ENCODE data around the gene CCNYL1. TPM values are rescaled to one million over a fixed set of nuclear protein-coding genes. Genes with fewer than 3 reads are reported as not detected.
"Not testable (repeated sequence)": the region's sequence is repeated elsewhere in the genome, so short reads cannot be mapped to it uniquely, and the experiment has no call there.

Gene CCNYL1
- total RNA-seq, 2 experiments from 2014 or later: 4.2 to 24.2 TPM

- H3K4me3 ChIP-seq (ENCODE audit: low read depth, low read length, poor library complexity, severe bottlenecking): no peak overlapping the region
- no peak overlapping the region for H2AFZ ChIP-seq (ENCODE audit: low read length)
- no peaks in the 10 kb centered on the region for H3K9me2 ChIP-seq (ENCODE audit: insufficient read depth, low read length)
- TF ChIP-seq EZH2phosphoT487 (IDR thresholded peaks at IDR 0.05; ENCODE audit: borderline replicate concordance, low read depth, low read length) (no peak), CTCF (conservative IDR thresholded peaks at IDR 0.05; ENCODE audit: low read length) (no peak)
- no peak for DNase-seq (ENCODE audit: low spot score)
- POLR2A ChIA-PET: interaction anchor here (0.7 to 1.1 kb wide), 4 partner anchors 9 to 653 kb away, joined by 3 to 5 read pairs (median 3); partner anchors contain the start of gene CCNYL1
- no peak overlapping the region for H3K4me2 ChIP-seq (ENCODE audit: low read length)
- CTCF ChIA-PET (ENCODE audit: unreplicated experiment): no interaction called here
- no peaks in the 10 kb centered on the region; the same call in 1 of the 2 replicates for H3K79me2 ChIP-seq (ENCODE audit: insufficient read depth, low read depth, low read length)
- H3K27ac ChIP-seq (ENCODE audit: low read depth, low read length, poor library complexity, severe bottlenecking): no peak overlapping the region
- H3K36me3 ChIP-seq (ENCODE audit: insufficient read depth, low read length): peaks cover 3% of the 10 kb centered on the region; the same call in 1 of the 2 replicates
- no peaks in the 10 kb centered on the region for H4K20me1 ChIP-seq (ENCODE audit: insufficient read depth, low read length)
- H3K4me1 ChIP-seq (ENCODE audit: insufficient read depth, low read length, poor library complexity, severe bottlenecking): peaks cover 18% of the 10 kb centered on the region
- no peaks in the 10 kb centered on the region for H3K9me3 ChIP-seq (ENCODE audit: low read length)
- intact Hi-C loops (cut with micrococcal nuclease; ENCODE audit: unreplicated experiment): no loop called here
- no TSS peak for BruUV-seq (replicated peaks)
These were observed 9.2 kb downstream of the CCNYL1 start for GRCh38 chr2:207720517-207721187.

- H3K36me3 ChIP-seq (ENCODE audit: insufficient read depth, low read length): peaks cover 6% of the 10 kb centered on the region; the same call in 1 of the 2 replicates
- no peaks in the 10 kb centered on the region for H3K9me2 ChIP-seq (ENCODE audit: insufficient read depth, low read length)
- no peaks in the 10 kb centered on the region for H4K20me1 ChIP-seq (ENCODE audit: insufficient read depth, low read length)
- ChIA-PET CTCF (ENCODE audit: unreplicated experiment) (no interaction called here), POLR2A (interaction anchor here (0.7 to 0.9 kb wide), 2 partner anchors 8 to 65 kb away, joined by 3 read pairs; no protein-coding TSS in a partner anchor)
- peaks cover 4% of the 10 kb centered on the region; the same call in 1 of the 2 replicates for H3K79me2 ChIP-seq (ENCODE audit: insufficient read depth, low read depth, low read length)
- H2AFZ ChIP-seq (ENCODE audit: low read length): no peak overlapping the region
- TF ChIP-seq EZH2phosphoT487 (IDR thresholded peaks at IDR 0.05; ENCODE audit: borderline replicate concordance, low read depth, low read length) (no peak), CTCF (conservative IDR thresholded peaks at IDR 0.05; ENCODE audit: low read length) (no peak)
- H3K4me1 ChIP-seq (ENCODE audit: insufficient read depth, low read length, poor library complexity, severe bottlenecking): peaks cover 37% of the 10 kb centered on the region
- no TSS peak for BruUV-seq (replicated peaks)
- H3K27ac ChIP-seq (ENCODE audit: low read depth, low read length, poor library complexity, severe bottlenecking): no peak overlapping the region
- no peaks in the 10 kb centered on the region for H3K9me3 ChIP-seq (ENCODE audit: low read length)
- H3K4me3 ChIP-seq (ENCODE audit: low read depth, low read length, poor library complexity, severe bottlenecking): no peak overlapping the region
- intact Hi-C loops (cut with micrococcal nuclease; ENCODE audit: unreplicated experiment): no loop called here
- H3K4me2 ChIP-seq (ENCODE audit: low read length): no peak overlapping the region
- no peak for DNase-seq (ENCODE audit: low spot score)
These were observed 11.5 kb downstream of the CCNYL1 start for GRCh38 chr2:207722773-207723424.

GRCh38 chr2:207723425-207723787, 12.0 kb downstream of the CCNYL1 start:
- H3K79me2 ChIP-seq (ENCODE audit: insufficient read depth, low read depth, low read length); DNase-seq (ENCODE audit: low spot score); H3K9me2 ChIP-seq (ENCODE audit: insufficient read depth, low read length); H3K9me3 ChIP-seq (ENCODE audit: low read length); H3K4me3 ChIP-seq (ENCODE audit: low read depth, low read length, poor library complexity, severe bottlenecking); BruUV-seq (replicated peaks); H4K20me1 ChIP-seq (ENCODE audit: insufficient read depth, low read length); H3K4me2 ChIP-seq (ENCODE audit: low read length); intact Hi-C loops (cut with micrococcal nuclease; ENCODE audit: unreplicated experiment); H3K27ac ChIP-seq (ENCODE audit: low read depth, low read length, poor library complexity, severe bottlenecking); CTCF ChIA-PET (ENCODE audit: unreplicated experiment); H3K36me3 ChIP-seq (ENCODE audit: insufficient read depth, low read length); H2AFZ ChIP-seq (ENCODE audit: low read length): not testable (repeated sequence)
- POLR2A ChIA-PET: interaction anchor here (0.7 to 0.9 kb wide), 2 partner anchors 9 to 65 kb away, joined by 3 read pairs; no protein-coding TSS in a partner anchor
- H3K4me1 ChIP-seq (ENCODE audit: insufficient read depth, low read length, poor library complexity, severe bottlenecking): peaks cover 37% of the 10 kb centered on the region
